Prostate gland (tissue), 2 donors: ENCODE measurements around the gene FGD5.

ENCODE experiments used
- POLR2A ChIP-seq: fragments of 450-650 bp; IDR thresholded peaks from one replicate; pipeline ENCODE4 v1.6.1; 2016; ENCODE audit warnings: antibody characterized with exemption, mild to moderate bottlenecking
- POLR2AphosphoS5 ChIP-seq: sonication (generic); formaldehyde crosslinking; IDR thresholded peaks from one replicate; pipeline ENCODE4 v1.6.1; 2017; ENCODE audit warnings: antibody characterized with exemption
- TF ChIP-seq, protein P1 (sequence below), 4 experiments: fragments of 200-600 bp in 2 of 4; fragments of 450-650 bp in 2 of 4; sonication (generic) in 2 of 4; IDR thresholded peaks; 1 replicate in 3 of 4; 2 replicates in 1 of 4; pipeline ENCODE4 v1.5.1; 2016 to 2019; ENCODE audit warnings: antibody characterized with exemption in 4 of 4, mild to moderate bottlenecking in 2 of 4, moderate library complexity in 2 of 4

DNA sequence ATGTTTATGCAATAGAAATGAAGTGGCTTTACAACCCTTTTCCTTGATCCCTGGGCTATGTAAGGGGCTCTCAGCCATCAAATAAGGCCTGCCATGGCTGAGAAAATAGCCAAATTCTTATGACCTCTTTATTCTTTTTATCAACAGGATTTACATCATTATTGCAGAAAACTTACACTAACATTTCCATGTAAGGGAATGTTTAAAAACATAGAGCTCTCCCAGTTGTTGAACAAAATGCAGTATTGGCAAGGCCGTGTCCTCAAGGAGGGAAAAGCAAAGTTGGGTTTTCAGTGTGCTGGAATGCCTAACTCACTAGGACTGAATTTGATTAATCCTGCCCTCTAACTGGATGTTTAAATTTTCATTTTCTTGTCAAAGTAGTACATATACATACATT, 150.9 kb downstream of the FGD5 start:
- TF ChIP-seq, protein P1, sequence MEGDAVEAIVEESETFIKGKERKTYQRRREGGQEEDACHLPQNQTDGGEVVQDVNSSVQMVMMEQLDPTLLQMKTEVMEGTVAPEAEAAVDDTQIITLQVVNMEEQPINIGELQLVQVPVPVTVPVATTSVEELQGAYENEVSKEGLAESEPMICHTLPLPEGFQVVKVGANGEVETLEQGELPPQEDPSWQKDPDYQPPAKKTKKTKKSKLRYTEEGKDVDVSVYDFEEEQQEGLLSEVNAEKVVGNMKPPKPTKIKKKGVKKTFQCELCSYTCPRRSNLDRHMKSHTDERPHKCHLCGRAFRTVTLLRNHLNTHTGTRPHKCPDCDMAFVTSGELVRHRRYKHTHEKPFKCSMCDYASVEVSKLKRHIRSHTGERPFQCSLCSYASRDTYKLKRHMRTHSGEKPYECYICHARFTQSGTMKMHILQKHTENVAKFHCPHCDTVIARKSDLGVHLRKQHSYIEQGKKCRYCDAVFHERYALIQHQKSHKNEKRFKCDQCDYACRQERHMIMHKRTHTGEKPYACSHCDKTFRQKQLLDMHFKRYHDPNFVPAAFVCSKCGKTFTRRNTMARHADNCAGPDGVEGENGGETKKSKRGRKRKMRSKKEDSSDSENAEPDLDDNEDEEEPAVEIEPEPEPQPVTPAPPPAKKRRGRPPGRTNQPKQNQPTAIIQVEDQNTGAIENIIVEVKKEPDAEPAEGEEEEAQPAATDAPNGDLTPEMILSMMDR (IDR thresholded peaks at IDR 0.05): no peak
- TF ChIP-seq POLR2A: no peak
- TF ChIP-seq POLR2AphosphoS5: no peak
